GM19351 (cell line): Measurements from ENCODE around the gene AGO3.
"Not testable (repeated sequence)": the region's sequence is repeated elsewhere in the genome, so short reads cannot be mapped to it uniquely, and the experiment has no call there.

ENCODE experiments used
- ATAC-seq: cut with Tn5 transposase; IDR thresholded peaks from one replicate; pipeline ENCODE4 v1.9.1; 2021; ENCODE audit warnings: mild to moderate bottlenecking, moderate library complexity; ENCODE audit not compliant: unreplicated experiment

Gene AGO3

DNA sequence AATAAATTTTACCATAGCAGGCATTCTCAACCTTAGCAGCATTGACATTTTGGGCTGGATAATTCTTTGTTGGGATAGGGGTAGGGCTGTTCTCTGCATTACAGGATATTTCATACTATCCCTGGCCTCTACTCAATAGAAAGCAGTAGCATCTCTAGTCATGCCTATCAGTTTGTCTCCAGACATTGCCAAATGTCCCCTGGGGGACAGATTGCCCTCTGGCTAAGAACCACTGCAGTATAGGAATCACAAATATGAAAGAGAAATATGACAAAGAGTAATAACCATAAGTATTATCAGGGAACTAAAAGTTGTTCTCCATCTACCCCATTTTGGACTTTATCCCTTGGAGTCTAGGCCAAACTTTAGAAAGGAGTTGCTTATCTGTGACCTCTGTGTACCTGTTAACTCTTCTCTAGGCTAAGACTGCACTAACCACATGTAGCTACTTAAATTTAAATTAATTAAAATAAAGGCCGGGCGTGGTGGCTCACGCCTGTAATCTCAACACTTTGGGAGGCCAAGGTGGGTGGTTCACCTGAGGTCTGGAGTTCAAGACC, 76.1 kb downstream of the AGO3 start:
- ATAC-seq = no peak

DNA sequence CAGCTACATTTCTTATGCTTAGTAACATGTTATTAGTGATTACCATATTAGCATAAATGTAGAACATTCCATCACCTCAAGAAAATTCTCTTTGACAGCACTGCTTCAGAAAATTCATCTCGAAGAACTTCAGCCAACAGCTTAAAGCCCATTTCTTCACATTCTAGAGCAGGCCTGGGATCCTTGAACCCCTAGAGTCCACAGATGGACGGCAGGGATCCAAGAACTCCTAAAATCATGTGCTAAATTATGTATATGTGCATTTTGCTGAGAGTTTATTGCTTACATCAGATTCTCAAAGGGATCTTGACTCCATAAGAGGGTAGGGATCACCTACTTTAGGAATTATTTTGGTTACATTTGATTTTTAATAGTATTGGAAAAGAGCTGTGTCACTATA, 76.8 kb downstream of the AGO3 start:
- ATAC-seq = no peak

DNA sequence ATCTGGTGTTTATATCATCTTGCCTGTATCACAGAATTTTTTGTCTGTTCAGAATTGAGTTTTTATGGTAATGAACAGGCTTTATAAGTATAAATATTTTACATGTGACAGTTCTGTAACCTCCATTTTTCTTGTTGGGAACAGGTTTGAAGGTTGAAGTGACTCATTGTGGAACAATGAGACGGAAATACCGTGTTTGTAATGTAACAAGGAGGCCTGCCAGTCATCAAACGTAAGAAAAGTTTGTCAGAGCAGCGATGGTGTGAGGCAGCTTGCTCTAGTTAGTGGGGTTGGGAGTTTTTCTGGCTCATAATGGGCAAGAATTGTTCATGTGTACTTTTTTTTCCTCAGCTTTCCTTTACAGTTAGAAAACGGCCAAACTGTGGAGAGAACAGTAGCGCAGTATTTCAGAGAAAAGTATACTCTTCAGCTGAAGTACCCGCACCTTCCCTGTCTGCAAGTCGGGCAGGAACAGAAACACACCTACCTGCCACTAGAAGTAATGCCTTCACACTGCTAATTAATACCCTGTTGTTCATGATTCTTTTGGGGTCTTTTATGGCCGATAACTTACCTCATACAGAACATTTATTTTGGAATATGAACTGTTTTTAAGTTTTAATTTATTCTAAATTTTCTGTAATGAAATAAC, 77.8 kb downstream of the AGO3 start:
- ATAC-seq = no peak

DNA sequence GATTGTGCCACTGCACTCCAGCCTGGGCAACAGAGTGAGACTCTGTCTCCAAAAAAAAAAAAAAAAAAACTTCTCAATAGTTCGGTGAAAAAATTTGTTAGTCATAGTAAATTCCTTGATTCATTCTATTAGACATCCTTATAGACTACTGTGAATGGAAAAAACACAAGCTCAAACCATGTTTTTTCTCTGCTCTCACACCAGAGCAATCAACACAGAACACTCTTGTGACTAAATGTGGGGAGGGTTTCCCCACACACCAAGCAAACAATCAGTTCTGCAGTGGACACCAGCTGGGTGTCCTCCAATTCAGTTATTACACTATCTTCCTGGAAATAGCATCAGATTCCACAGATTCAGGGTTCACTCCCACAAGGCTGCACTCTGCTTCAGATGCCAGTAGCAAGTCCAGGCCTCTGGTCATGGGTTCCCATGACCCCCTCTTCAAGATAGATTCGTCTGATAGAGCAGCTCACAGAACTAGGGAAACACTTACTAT, 83.9 kb downstream of the AGO3 start:
- no peak for ATAC-seq

DNA sequence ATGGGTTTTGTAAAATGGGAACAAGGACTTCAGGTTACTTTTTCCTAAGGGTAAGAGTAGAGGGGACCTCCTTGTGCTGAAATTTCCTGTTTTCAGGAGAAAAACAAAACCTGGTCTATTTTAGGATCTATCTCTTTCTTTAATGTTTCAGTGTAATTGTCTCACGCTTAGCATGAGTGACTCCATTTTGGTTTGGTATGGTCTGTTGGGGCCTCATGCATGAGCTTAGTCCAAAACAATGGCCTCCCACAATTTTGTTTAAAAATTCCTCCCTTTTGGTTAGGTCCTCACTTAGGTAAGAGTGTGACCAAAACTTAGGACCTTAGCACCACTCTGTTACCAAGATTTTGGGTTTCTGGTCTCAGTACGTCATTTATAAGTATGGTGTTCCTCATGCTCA, 85.8 kb downstream of the AGO3 start:
- no peak for ATAC-seq

DNA sequence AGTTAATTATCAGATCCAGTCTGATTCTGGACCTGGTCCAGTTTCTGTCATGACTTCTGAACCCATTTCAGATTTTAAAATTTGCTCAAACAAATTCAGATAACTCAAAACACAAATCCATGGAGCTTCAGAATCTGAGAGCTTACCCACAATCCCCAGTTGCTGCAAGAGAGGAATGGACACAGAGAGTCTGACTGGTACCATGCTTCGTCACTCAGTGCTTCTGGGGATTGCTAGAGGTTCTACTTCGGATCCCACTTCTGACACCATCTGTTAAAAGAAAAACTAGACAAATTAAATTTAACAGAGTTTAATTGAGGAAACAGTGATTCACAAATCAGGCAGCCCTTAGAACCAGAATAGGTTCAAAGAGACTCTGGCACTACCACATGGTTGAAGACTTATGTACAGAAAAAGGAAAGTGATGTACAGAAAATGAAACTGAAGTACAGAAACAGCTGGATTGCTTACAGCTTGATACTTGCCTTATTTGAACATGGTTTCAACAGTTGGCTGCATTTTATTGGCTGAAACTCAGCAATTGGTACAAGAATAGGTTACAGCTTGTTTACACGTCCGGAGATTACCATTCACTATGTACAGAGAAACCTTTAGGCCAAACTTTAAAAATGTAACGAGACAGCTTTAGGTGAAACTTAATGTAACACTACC, 92.3 kb downstream of the AGO3 start:
- no peak for ATAC-seq

DNA sequence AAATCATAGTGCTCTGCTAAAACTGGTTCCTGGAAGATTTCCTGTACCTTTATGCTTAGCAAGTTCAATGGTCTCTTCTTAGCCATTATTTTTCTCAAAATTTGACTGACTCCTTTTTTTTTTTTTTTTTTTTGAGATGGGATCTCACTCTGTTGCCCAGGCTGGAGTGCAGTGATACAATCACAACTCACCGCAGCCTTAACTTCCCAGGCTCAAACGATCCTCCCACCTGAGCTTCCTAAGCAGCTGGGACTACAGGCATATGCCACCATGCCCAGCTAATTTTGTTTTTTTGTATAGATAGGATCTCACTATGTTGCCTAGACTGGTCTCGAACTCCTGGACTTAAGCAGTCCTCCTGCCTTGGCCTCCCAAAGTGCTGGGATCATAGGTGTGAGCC, 93.1 kb downstream of the AGO3 start:
- not testable (repeated sequence) for ATAC-seq

DNA sequence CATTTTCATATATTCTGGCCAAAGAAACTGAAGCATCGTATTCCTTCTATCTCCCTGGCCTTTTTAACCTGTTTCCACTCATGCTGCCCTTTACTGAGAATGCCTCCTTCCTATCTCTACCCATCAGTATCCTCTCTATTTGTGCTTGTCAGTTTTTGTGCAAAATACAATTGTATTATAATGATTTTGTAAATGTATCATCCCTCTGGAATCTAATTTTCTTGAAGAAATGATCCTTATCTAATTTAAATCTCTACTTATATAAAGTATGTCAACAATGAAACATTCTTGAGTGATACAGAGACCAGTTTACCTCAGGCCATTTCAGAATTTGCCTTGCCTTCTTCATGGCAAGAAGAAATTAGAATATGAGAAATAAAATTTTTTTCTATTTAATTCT, 93.9 kb downstream of the AGO3 start:
- ATAC-seq = no peak

DNA sequence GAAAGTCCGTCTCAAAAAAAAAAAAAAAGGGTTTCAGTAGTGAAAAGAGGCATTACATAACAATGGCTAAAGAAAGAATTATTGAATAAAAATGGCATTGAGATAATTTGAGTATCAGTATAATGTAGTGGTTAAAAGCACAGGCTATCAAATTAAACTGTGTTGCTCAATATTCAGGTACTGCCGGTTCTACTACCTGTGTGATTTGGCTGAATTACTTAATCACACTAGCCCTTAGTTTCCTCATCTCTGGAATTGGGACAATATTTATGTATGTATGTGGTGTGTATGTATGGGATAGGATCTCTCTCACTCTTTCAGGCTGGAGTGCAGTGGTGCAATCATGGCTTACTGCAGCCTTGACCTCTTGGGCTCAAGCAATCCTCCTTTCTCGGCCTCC, 96.9 kb downstream of the AGO3 start:
- no peak for ATAC-seq

DNA sequence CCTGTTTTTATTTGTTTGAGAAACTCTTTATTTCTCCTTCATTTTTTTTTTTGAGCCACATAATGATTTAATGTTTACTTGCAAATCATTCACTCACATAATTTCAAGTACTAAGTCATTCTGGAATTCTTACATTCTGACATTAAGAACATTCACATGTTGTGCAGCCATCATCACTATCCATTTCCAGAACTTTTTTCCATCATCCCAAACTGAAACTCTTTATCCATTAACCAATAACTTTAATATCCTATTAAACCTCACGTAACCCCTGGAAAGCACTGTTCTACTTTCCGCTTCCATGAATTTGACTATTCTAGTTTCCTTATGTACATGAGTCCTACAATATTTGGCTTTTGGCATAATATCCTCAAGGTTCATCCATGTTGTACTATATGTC, 100.5 kb downstream of the AGO3 start:
- ATAC-seq = no peak

DNA sequence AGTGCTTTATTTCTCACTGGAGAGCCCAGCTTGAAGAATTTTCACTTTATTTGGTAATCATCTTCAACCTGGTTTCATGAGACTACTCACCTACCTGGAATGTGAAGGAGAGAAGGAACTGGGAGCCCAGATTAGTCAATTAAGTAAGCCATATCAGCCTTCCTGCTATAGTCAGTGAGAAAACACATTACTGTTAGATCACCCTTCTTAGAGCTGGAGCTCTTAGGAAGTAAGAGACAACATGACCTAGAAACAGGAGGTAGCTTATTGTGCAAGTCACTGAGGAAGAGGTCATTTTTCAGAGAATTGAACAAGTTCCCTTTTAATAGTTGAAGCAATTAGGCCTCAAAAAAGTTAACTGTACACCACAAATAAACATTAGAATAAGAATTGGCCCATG, 103.8 kb downstream of the AGO3 start:
- no peak for ATAC-seq

DNA sequence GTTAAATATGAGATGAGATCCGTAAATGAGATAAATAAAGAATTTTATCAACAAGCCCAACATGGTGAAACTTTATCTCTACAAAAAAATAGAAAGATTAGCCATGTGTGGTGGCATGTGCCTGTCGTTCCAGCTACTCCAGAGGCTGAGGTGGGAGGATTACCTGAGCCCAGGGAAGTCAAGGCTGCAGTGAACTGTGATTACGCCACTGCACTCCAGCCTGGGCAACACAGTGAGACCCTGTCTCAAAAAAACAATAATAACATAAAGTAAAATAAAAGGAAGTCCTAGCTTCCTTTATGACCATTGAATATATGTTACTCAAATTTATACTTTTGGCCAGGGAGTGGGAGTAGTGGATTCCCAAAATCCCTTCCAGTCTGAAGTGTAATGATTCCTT, 104.2 kb downstream of the AGO3 start:
- ATAC-seq = no peak

DNA sequence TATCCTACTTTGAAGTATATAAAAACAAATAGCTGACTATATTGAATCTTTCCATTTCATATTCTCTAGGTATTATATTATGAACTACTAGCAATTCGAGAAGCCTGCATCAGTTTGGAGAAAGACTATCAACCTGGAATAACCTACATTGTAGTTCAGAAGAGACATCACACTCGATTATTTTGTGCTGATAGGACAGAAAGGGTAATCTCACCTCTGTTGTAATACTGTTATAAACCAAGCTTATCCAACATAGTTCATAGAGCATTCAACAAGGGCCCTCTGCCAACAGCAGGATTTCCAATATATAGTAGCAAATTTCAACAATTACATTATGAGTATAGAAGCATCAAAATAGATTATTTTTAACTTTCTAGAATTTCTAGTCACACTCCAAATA, 109.3 kb downstream of the AGO3 start:
- ATAC-seq = no peak

DNA sequence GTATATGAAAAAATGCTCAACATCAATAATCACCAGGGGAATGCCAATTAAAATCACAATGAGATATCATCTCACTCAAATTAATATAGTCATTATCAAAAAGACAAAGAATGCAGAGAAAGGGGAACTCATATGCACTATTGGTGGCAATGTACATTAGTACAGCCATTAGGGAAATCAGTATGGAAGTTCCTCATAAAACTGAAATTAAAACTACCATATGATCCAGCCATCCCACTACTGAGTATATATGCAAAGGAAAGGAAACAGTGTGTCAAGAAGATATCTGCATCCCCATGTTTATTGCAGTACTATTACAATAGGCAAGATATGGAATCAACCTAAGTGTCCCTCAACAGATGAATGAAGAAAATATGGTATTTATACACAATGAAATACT, 120.9 kb downstream of the AGO3 start:
- no peak for ATAC-seq

DNA sequence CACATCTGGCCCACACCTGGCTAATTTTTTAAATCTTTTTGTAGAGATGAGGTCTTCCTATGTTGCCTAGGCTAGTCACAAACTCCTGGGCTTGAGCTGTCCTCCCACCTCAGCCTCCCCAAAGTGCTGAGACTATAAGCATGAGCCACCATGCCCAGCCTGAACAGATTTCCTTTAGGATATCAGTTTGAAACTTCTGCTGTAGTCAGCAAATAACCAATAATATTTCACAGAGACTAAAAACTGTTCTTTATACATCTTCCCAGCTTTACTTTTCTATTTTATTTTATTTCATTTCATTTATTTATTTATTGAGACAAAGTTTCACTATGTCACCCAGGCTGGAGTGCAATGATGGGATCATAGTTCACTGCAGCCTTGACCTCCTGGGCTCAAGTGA, 123.1 kb downstream of the AGO3 start:
- ATAC-seq = no peak

DNA sequence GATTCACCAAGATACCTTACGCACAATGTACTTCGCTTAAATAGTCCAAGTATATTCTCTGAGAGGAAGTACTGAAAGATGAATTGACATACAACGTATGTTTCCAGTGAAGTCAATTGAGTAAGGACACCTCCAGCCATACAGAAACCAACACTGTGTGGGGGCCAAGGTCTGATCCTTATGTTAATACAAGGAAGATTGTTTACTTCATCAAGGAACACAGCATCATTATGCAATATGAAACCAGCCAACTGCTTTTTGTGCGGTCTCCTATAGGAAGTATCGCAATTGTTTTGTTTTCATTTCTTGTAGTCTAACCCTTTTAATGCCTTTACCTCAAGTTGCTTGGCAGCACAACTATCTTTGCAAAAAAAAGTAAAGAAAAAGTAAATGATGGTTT, 124.8 kb downstream of the AGO3 start:
- no peak for ATAC-seq

DNA sequence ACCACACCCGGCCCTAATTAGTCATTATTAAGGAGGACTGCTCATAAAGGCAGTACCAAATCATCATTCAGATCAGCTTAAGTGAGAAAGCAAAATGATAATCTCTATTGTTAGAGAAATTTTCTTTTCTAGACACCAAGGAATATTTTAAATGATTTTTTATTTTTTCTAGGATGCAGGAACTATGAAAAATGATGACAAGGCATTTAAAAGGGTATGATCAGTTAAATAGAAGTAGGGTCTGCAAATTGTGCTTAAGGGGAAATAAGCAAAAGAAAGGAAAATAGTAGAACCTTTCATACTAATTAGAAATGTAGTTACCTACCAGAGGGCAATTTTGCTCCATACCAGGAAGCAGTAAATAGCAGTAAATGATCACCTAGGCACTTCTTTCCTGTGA, 131.4 kb downstream of the AGO3 start:
- no peak for ATAC-seq

DNA sequence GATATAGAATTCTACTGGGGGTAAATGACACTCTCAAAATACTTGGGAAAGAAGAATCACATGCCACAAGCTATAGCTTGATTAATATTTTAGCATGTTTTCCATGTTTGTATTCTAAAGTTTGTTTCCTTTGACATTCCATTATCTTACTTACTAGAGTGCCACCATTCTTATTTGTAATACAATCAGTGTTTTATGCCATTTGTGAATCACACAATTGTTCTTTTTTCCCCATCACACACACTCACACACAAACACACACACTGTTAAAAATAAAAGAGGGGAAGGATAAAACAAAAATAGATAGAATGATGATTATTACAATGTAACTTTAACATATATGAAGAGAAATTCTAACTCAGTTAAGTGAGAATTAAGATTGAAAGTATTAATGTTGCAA, 137.0 kb downstream of the AGO3 start:
- ATAC-seq = no peak

DNA sequence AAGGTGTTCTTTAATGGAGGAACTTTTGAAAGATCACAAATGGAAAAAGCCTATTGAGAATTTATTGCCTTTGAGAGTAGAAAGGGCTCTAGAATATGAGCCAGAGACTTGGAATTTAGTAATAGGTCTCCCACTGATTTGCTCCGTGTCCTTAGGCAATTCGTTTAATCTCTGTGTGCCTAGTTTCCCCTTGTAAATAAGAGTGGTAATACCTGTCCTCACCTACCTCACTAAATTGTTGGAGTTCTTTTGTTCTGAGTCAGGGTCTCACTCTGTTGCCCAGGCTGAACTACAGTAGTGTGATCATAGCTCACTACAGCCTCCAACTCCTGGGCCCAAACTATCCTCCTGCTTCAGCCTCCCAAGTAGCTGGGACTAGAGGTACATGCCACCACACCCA, 138.0 kb downstream of the AGO3 start:
- no peak for ATAC-seq

DNA sequence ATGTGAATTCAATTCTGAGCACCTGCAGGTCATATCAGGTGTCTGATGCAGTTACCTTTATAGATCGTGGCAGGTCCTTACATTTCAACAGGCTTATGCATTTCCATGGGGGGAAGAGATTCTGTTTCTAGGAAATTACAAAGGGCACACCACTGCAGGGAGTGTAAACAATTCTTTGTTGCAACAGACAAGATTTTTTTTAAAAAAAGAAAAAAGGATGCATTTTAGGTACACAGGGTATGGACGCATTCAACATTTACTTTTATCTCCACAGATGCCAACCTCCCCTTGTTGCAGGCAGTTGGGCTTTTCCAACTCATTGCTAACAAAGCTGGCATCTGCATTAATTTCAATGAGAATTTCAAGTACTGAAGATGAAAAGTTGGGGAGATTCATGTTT, 139.4 kb downstream of the AGO3 start:
- ATAC-seq = no peak

DNA sequence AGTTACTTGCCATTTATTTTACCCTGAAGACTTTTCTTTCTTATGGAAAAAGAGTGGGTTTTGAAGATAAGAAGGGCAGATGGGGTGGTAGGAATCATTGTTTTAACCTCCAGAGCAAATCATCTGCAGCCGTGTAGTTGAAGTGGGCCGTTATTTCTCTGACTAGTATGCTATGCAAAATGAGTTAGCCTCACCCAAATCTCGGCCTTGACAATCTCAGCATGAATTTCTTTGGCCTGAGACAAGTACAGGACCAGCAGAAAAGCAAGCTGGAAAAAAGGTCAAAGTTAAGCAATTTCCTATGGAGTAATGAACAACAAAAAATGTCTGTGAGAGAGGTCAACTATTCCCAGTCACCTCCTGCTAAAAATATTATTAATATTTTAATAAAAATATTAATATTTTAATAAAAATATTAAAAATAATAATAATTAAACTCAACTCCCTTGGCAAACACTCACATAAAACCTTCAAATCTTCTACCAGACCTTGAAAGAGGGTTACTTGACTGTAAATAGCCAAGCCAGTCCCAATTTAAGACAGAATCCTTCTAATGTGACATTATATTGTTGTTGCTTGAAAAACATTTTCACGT, 146.2 kb downstream of the AGO3 start:
- ATAC-seq = no peak

DNA sequence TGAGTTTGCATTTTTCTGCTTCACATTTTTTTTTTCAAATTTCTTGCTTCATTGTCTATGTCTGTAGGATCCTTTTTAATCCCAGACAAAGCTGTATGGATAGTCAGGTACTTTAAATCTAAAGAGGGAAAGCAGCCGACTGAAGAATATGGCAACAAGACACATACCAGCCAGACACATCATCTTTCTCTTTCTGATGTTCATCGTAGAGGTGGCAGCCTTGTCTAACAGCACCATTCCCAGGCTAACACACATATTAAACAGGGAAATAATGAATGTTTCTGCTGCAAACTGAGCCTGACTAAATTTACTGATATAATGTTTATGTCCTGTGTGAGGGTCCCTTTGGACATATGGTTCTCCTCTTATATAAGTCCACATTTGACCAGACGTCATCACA, 149.3 kb downstream of the AGO3 start:
- no peak for ATAC-seq
